Measurements from ENCODE around the gene STXBP1.
A peak's percentile ranks its signal among the peaks of the same experiment; 100 is the strongest.

Gene STXBP1

GRCh38 chr9:127714951-127715469 lies 102.9 kb downstream of the STXBP1 start:
- no peak for DNase-seq (ENCODE audit: low read depth in 3 of 3)

- DNase-seq (ENCODE audit: low read depth in 3 of 3) = peak; percentile 92 to 97 (median 93)
Observed at GRCh38 chr9:127715470-127716337, 103.6 kb downstream of the STXBP1 start, which contains the start of the genes PTRH1 and TTC16. PTRH1 (minus strand) TSS chr9:127715663; CDS start chr9:127715639, 24 bp downstream. TTC16 (plus strand) TSS chr9:127716079; CDS start chr9:127716146, 67 bp downstream.

GRCh38 chr9:127716412-127716811 lies 104.3 kb downstream of the STXBP1 start:
- DNase-seq (ENCODE audit: low read depth in 3 of 3) = no peak

GRCh38 chr9:127717766-127718165 lies 105.7 kb downstream of the STXBP1 start:
- no peak for DNase-seq (ENCODE audit: low read depth in 3 of 3)

- DNase-seq (ENCODE audit: low read depth in 3 of 3) = no peak
Observed at GRCh38 chr9:127720031-127720864, 108.2 kb downstream of the STXBP1 start.

GRCh38 chr9:127720865-127721227 lies 108.8 kb downstream of the STXBP1 start:
- no peak for DNase-seq (ENCODE audit: low read depth in 3 of 3)

GRCh38 chr9:127721391-127721821 lies 109.3 kb downstream of the STXBP1 start:
- DNase-seq (ENCODE audit: low read depth in 3 of 3) = no peak

GRCh38 chr9:127722055-127722745 lies 110.1 kb downstream of the STXBP1 start:
- DNase-seq (ENCODE audit: low read depth in 3 of 3) = no peak

GRCh38 chr9:127723013-127723412 lies 110.9 kb downstream of the STXBP1 start:
- no peak for DNase-seq (ENCODE audit: low read depth in 3 of 3)

GRCh38 chr9:127723444-127723843 lies 111.4 kb downstream of the STXBP1 start:
- DNase-seq (ENCODE audit: low read depth in 3 of 3) = no peak

- no peak for DNase-seq (ENCODE audit: low read depth in 3 of 3)
Observed at GRCh38 chr9:127724012-127724411, 111.9 kb downstream of the STXBP1 start.

- no peak for DNase-seq (ENCODE audit: low read depth in 3 of 3)
Observed at GRCh38 chr9:127726871-127727270, 114.8 kb downstream of the STXBP1 start.

GRCh38 chr9:127728808-127729207 lies 116.7 kb downstream of the STXBP1 start:
- DNase-seq (ENCODE audit: low read depth in 3 of 3) = no peak

GRCh38 chr9:127729522-127730256 lies 117.6 kb downstream of the STXBP1 start:
- no peak for DNase-seq (ENCODE audit: low read depth in 3 of 3)

GRCh38 chr9:127730262-127730661 lies 118.2 kb downstream of the STXBP1 start:
- DNase-seq (ENCODE audit: low read depth in 3 of 3) = no peak

GRCh38 chr9:127730799-127731410 lies 118.8 kb downstream of the STXBP1 start:
- DNase-seq (ENCODE audit: low read depth in 3 of 3) = no peak

GRCh38 chr9:127731938-127732337 lies 119.9 kb downstream of the STXBP1 start:
- no peak for DNase-seq (ENCODE audit: low read depth in 3 of 3)

GRCh38 chr9:127732444-127732843 lies 120.4 kb downstream of the STXBP1 start:
- DNase-seq (ENCODE audit: low read depth in 3 of 3) = no peak

- DNase-seq (ENCODE audit: low read depth in 3 of 3) = no peak
Observed at GRCh38 chr9:127733614-127734013, 121.5 kb downstream of the STXBP1 start.

GRCh38 chr9:127734247-127734746 lies 122.2 kb downstream of the STXBP1 start:
- DNase-seq (ENCODE audit: low read depth in 3 of 3) = no peak
